Melanocyte of skin (primary cell): ENCODE results near the gene CFAP92. TPM values are rescaled to one million over a fixed set of nuclear protein-coding genes. Genes with fewer than 3 reads are reported as not detected.

Experiments
- small RNA-seq, 2 donors: library from RNA; depleted of rRNA; stranded (forward); fragments of <200 nt; gene quantifications; one replicate each; pipeline ENCODE3, GENCODE V24; 2012
- total RNA-seq, 2 donors: library from RNA; depleted of rRNA; stranded (reverse); fragments of >200 nt; gene quantifications; 2 replicates each; pipeline ENCODE4 v1.2.3, GENCODE V29; 2012

The CFAP92 gene
- under 1 TPM in 1 of 2 donors, not detected in 1; under 0.01 TPM for total RNA-seq

GRCh38 chr3:128993461-128994172, at the start of gene CFAP92:
Gene CFAP92, minus strand, starts transcription at chr3:128994076. Its CDS starts 772 bp downstream, at chr3:128993304.

DNA sequence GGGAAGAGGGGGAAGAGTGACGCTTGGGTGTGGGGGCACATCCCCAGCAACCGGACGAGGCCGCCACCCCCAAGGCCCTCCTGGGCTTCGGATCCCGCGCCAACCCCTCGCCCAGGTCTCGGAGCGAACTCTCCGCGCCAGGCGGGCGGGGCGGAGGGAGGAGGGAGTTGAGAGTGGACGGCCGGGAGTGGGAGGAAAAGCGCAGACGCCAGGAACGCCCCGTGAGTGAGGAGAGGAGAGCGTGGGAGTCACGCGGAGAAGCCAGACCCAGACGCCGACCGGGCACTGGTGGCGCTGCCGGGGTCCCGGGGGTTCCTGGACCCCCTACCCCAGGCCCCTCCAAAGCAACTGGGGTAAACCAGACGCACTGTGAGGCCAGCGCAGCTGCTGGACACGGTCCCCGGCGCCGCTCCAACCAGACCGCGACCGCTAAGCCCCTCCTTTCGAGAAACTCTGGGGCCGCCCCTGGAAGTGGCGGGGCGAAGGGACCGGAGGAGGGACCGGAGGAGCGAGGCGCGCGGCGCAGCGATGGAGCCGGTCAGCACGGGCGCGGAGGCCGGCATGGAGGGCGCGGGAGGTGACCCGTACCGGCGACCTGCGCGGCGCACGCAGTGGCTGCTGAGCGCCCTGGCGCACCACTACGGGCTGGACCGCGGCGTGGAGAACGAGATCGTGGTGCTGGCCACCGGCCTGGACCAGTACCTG, 7.4 kb upstream of the CFAP92 start, which contains the start of gene EFCC1:
Gene EFCC1, plus strand, starts transcription at position 204 of the 705 bp plus-strand sequence. Its CDS starts 325 bp downstream, at position 529.

DNA sequence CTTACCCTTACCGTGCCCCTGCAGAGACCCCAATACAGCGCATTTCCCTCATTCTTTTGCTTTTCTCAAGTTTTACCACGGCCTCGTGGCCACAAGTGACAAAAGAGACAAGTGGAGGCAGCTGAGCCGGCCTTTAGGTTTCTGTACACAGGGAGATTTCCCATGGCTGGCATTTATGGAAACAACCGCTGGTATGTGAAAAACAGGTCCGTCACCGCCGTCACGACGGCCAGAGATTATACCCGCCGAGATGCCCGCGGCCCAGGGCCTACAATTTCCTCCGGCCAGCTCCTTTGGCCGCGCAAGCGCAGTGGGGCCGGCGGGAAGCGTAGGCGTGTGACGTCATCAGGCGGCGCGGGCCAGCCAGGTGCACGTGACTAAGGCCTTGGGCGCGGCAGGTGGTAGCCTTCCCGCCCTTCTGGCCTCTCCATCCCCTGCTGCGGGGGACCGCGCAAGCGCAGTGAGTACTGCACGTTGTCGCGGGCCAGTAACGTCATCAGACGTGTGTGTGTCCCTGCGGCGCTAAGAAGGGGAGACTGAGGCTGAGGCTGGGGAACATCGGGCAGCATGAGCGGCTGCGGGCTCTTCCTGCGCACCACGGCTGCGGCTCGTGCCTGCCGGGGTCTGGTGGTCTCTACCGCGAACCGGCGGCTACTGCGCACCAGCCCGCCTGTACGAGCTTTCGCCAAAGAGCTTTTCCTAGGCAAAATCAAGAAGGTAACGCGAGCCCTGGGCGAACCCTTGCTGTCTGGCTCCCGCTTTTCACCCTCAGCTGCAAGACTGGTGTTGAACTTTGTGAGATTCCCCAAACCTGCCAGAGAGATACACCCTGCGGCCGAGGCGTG, 114.5 kb downstream of the CFAP92 start, which contains the start of gene ACAD9:
Gene ACAD9, plus strand, starts transcription at position 496 of the 845 bp plus-strand sequence. Its CDS starts 72 bp downstream, at position 568.

Small RNAs within 50 kb of the gene (small RNA-seq; reads per million reads assigned to genes)
- gene AC112484.4: 0 reads per million in 2 donors

Other genes with a start within 250 kb of the CFAP92 start
- 10 to 100 TPM; 28.9 to 38.0 TPM for gene ACAD9, start 114.5 kb downstream of the CFAP92 start, total RNA-seq
- gene EFCC1, start 7.2 kb upstream of the CFAP92 start, total RNA-seq: under 1 TPM; under 0.01 to 0.69 TPM
- not detected for gene GP9, start 66.7 kb upstream of the CFAP92 start, total RNA-seq
- 10 to 100 TPM; 23.7 to 29.0 TPM for gene RAB43, start 127.7 kb upstream of the CFAP92 start, total RNA-seq
- gene ISY1, start 167.0 kb upstream of the CFAP92 start, total RNA-seq: 10 to 100 TPM; 13.4 to 20.0 TPM
- 100 to 1,000 TPM; 167 to 238 TPM for gene CNBP, start 189.8 kb upstream of the CFAP92 start, total RNA-seq